NCI-H1417 treated with DMSO at 0.1 percent for 48 hours (cell line): ENCODE data around the gene PRDM8.

ENCODE experiments used
- DNase-seq: peaks from one replicate; lab custom pipeline; 2025; lab: John Stamatoyannopoulos, UW

PRDM8 gene

DNA sequence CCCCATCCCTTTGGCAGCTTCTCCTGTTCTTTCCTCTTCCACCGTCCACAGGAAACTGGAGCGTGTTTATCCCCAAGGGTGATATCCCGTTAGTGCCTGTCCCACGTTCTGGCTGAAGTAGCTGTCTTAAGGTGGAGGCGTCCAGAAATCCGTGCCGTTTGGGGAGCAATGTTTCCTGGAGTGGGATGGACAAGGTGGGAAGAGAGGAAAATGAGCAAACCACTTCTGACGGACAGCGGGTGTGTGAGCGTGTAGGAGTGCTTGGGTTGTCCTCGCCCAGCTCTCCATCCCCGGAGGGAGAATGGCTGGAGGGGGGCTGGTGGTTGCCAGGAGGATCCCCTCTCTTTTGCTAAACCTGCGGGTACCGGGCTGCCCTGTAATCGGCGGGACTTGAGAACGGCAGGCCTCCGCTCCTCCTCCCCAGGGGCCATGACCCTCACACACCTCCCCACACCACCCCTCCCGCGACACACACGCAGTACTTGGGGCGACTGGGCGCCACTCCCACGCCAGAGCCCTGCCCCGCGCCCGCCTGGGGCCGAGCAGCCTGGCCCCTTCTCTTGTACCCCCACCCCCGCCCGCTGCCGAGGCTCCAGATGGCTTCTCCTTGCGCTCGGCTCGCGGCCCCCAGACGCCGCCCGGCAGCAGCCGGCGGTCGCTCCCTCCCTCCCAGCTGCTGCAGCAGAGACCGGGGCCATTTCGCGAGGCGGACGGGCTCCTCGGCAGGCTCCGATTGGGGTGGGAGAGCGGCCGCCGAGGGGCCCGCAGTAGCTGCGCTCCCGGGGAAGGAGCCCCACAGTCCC is 13.9 kb upstream of the PRDM8 start:
- no peak for DNase-seq

- DNase-seq = no peak
Observed at GRCh38 chr4:80184053-80184824, 13.1 kb upstream of the PRDM8 start.

- DNase-seq = no peak
Observed at GRCh38 chr4:80184825-80185756, 12.2 kb upstream of the PRDM8 start.

GRCh38 chr4:80185787-80186548 is 11.3 kb upstream of the PRDM8 start:
- DNase-seq = no peak

DNA sequence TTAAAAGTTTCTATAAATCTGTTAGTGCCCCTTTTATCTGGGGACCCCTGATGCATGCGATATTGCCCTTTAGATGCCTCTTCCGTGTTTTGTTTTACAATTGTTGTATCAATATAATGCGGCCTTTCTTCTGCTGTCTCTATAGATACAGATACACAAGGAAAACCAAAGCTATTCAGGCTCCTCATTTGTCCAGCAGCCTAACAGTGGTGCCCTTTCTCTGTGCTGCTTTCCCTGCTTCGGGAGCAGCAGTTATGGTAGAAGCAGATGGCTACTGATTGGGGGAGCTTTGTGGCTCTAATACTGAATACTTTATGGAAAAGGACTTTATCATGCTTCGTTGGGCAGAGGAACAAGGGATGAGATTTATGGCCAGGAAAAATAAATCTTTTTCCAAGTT is 10.6 kb upstream of the PRDM8 start:
- DNase-seq = no peak

- no peak for DNase-seq
Observed at GRCh38 chr4:80187677-80188076, 9.6 kb upstream of the PRDM8 start.

GRCh38 chr4:80188457-80188800 is 8.9 kb upstream of the PRDM8 start:
- no peak for DNase-seq

- DNase-seq = no peak
Observed at GRCh38 chr4:80188801-80189458, 8.4 kb upstream of the PRDM8 start.

DNA sequence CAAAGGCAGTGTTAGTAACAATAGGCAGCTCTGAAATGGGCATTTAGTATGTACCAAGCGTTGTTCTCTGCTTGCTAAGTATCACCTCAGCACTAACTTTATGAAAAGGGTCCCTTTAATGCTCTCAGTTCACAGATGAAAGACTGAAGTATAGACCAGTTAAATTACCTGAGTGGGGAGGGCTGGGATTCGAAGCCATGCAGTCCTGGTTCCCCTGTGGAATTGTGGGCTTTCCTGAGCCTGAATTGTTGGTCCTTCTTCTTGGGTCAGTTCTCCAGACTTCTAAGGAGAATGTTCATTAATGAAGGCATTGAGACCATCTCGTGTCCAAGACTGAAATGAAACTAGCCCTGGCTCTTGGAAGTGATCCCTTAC is 7.7 kb upstream of the PRDM8 start:
- no peak for DNase-seq

GRCh38 chr4:80189956-80190677 is 7.2 kb upstream of the PRDM8 start:
- DNase-seq = no peak

GRCh38 chr4:80192252-80192866 is 4.9 kb upstream of the PRDM8 start:
- DNase-seq = no peak

- no peak for DNase-seq
Observed at GRCh38 chr4:80192937-80193336, 4.4 kb upstream of the PRDM8 start.

- no peak for DNase-seq
Observed at GRCh38 chr4:80195441-80196140, 1.7 kb upstream of the PRDM8 start.

- no peak for DNase-seq
Observed at GRCh38 chr4:80196259-80196921, 913 bp upstream of the PRDM8 start.

- DNase-seq = no peak
Observed at GRCh38 chr4:80197601-80198440, 518 bp downstream of the PRDM8 start.

GRCh38 chr4:80198441-80198837 is 1.1 kb downstream of the PRDM8 start:
- no peak for DNase-seq

DNA sequence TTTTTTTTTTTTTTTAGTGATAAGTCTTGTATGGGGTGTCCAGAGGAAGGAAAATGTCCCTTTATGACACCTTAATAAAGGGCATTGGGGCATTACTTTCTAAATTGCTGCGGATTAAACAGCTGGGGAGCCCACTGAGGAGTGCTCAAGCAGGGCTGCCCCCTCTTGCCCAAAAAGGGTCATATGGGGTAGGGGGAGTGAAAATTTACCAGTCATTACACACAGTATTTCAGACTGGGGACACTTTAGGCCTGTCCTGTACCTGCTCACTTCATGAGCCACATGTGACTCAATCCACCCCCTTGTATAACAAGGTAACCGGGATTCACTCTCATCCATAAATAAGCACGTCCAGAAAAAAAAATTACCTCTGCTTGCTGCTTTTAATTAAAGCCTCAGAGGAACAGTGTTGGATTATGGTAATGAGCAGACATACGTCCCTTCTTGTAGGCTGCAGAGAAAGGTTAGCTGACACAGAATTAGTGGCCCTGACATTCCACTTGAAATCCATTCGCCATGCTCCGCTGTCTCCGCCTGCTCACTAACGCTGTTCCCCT is 1.8 kb downstream of the PRDM8 start:
- no peak for DNase-seq

DNA sequence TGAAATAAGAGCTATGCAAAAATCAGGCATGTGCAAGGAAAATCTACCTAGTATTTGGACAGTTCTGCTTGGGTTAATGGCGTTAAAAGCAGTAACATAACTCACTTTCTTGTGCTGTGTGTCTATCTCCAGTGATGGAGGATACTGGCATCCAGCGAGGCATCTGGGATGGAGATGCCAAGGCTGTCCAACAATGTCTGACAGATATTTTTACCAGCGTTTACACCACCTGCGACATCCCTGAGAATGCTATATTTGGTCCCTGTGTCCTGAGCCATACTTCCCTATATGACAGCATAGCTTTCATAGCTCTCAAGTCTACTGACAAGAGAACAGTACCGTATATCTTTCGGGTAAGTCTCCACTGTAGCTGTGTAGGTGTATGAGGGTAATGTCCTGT is 2.6 kb downstream of the PRDM8 start:
- no peak for DNase-seq
